Endothelial cell of umbilical vein (primary cell): Measurements from ENCODE around the gene FBXL14.

Source experiments
- CTCF ChIP-seq, 2 donors: IDR thresholded peaks; 1 replicate in 1 of 2; 2 replicates in 1 of 2; pipeline ENCODE4 v1.5.1; 2011; ENCODE audit warnings: low read length in 2 of 2, mild to moderate bottlenecking in 2 of 2, moderate library complexity in 2 of 2, control low read depth in 1 of 2, inconsistent platforms in 1 of 2, low read depth in 1 of 2; ENCODE audit not compliant: insufficient read depth in 1 of 2; ENCODE audit errors: extremely low read depth in 1 of 2
- JUN ChIP-seq: IDR thresholded peaks from 2 replicates; pipeline ENCODE4 v1.6.1; 2011; ENCODE audit warnings: borderline replicate concordance, low read depth; ENCODE audit not compliant: insufficient read length, insufficient read depth
- MAX ChIP-seq: IDR thresholded peaks from 2 replicates; pipeline ENCODE4 v1.6.1; 2011; ENCODE audit not compliant: insufficient read depth, insufficient read length
- POLR2AphosphoS5 ChIP-seq: IDR thresholded peaks from 2 replicates; pipeline ENCODE4 v1.6.1; 2012; ENCODE audit warnings: low read depth, mild to moderate bottlenecking, control low read depth, low read length, moderate library complexity; ENCODE audit not compliant: insufficient read depth

GRCh38 chr12:1607940-1608712, 13.7 kb upstream of the FBXL14 start:
- TF ChIP-seq CTCF (IDR thresholded peaks at IDR 0.05; ENCODE audit: extremely low read depth in 1 of 2, insufficient read depth in 1 of 2, low read depth in 1 of 2, low read length in 2 of 2) (no peak), JUN (no peak), MAX (no peak), POLR2AphosphoS5 (no peak)
